GM12874 (cell line): ENCODE data around the gene SYNPR.
A peak's percentile ranks its signal among the peaks of the same experiment; 100 is the strongest.

Experiments
- TF ChIP-seq, protein P1 (sequence below): IDR thresholded peaks from 2 replicates; pipeline ENCODE4 v1.5.1; 2011; ENCODE audit warnings: low read depth, mild to moderate bottlenecking, control low read depth, low read length, moderate library complexity; ENCODE audit not compliant: insufficient read depth

Gene SYNPR

DNA sequence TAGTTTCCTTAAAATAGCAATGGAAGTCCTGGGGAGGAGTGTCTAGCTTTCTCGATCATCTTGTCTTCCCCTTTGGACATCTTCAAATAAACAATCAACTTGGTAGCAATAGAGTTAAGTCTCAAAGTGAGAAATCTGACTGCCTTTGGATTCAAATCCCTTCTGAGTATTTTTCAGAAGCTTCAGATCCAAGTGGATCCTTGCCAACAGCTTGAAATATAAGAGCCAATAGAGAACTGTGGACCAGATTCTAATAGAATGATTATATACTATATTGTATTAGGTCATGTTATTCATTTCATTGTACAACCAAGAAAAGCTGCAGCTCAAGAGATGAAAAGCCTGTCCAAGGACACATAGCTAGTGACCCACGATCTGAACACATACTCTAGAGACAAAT is 60.2 kb downstream of the SYNPR start:
- TF ChIP-seq, protein P1, sequence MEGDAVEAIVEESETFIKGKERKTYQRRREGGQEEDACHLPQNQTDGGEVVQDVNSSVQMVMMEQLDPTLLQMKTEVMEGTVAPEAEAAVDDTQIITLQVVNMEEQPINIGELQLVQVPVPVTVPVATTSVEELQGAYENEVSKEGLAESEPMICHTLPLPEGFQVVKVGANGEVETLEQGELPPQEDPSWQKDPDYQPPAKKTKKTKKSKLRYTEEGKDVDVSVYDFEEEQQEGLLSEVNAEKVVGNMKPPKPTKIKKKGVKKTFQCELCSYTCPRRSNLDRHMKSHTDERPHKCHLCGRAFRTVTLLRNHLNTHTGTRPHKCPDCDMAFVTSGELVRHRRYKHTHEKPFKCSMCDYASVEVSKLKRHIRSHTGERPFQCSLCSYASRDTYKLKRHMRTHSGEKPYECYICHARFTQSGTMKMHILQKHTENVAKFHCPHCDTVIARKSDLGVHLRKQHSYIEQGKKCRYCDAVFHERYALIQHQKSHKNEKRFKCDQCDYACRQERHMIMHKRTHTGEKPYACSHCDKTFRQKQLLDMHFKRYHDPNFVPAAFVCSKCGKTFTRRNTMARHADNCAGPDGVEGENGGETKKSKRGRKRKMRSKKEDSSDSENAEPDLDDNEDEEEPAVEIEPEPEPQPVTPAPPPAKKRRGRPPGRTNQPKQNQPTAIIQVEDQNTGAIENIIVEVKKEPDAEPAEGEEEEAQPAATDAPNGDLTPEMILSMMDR, result no peak

DNA sequence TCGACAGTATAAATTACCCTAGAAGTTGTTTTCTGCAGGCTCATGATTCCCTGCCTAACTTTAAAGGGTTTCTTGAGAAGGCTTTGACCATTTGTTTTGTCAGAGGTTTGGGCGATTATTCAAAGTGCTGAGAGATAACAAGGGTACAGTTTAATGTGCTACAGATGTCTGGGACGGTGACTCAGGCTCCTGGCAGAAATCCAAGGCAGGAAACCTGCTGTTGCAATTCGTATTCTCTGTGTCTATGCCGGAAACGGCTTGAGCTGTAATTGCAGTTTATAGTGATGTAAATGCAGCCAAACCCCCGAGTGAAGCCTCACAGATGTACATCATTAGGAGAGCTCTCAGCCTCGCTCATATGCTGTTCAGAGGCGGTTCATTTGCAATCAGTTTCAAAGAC is 65.6 kb downstream of the SYNPR start:
- TF ChIP-seq, protein P1, result no peak

DNA sequence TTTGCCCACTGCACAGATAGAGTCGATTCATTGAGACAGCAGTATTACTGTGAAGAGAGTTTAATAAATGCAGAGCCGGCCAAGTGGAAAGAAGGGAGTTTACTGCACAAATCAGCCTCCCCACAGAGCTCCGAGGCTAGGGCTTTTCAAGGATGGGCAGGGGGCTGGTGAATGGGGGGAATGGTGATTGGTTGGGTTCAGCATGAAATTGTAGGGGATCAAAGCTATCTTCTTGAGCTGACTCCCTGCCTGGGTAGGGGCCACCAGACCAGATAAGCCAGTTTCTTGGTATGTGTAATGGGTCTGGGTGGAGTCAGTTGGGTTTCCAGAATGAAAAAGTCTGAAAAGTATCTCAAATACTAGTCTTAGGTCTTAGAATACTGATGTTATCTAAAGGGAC is 66.6 kb downstream of the SYNPR start:
- TF ChIP-seq, protein P1, result no peak

DNA sequence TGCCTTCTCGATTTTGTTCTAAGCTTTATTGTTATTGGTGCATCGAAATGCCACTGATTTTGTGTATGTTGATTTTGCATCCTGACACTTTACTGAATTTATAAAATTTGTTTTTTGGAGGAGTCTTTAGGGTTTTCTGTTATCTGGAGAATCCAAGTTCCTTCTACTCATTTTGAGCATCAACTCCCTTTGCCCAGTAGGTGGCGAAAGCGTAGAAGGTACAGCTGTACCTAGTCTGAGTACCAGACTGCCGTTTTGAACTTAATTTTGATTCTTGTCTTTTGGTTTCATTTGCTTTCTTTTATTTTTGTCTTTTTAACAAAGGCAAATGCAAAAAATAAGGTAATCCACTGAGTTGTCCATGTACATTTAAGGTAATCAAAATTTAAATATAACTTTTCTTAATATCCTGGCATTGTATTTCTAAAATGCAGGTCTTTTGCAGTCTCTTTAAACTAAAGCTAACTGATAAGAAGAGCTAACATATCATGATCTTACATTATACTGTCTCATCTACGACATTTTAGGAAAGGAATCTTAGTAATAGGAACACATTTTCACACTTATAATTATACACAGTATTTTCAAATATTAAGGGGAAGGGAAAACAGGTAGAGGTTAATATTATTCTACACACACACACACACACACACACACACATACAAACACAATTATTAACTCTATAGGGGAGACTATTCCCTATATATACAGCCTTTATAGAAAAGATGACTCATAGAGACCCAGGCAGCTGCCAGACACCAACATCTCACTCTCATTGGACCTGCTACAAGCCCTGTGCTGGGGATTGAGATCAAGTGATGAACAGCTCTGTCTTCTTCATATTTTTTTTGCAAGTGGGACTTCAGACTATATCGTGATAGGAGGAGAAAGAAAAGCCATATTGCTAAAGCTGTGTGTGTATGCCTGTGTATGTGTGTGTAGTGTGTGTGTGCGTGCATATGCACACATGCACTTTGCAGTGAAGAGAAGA is 71.8 kb downstream of the SYNPR start:
- TF ChIP-seq, protein P1, result peak; percentile 71

DNA sequence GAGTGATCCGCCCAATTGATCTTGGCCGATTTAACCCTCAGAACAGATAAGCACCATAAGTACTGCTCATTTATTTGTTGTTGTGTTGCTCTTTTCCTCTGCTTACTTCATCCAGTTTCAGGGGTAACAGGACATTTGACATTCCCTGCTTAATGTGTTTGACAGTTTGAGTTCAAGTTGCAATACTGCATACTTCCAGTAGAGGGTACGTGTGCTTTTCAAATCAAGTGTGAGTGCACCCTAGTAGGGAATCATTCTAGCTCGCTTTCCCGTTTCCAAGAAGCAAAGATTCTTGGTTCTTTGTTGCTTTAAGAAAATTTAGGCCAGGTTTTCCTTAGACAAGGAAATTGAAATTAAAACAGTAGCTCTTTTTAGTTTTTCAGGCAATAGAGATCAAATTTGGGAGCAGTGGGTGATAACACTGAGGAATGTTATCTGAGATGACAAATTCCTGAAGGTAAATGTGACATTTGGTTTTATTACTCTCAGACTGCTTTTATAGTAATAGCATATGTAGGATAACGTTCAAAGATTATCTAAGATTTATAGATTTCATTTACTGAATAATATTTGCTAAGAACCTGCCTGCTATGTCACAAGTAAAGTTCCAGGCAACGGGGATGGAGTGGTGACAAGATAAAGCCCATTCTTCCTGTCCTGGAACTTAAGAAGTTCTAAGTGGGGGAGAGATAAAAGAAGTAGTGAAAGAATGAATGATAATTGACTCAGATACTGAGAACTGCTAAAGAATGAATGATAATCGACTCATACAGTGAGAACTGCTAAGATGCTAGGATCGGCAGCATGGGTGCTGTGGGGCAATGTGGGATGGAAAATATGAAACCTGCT is 73.3 kb downstream of the SYNPR start:
- TF ChIP-seq, protein P1, result peak; percentile 78

DNA sequence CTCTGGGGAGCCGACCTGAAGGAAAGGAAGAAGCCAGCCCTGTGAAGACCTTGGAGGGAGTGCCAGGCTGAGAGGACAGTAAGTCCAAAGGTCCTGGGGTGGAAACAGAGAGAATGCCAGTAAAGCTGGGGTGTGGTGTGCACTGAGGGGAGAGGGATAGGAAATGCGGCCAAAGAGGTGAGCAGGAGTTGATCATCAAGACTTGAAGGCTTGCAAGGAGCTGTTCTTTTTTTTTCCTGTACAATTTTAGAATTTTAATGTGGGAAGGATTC is 73.8 kb downstream of the SYNPR start:
- TF ChIP-seq, protein P1, result no peak

DNA sequence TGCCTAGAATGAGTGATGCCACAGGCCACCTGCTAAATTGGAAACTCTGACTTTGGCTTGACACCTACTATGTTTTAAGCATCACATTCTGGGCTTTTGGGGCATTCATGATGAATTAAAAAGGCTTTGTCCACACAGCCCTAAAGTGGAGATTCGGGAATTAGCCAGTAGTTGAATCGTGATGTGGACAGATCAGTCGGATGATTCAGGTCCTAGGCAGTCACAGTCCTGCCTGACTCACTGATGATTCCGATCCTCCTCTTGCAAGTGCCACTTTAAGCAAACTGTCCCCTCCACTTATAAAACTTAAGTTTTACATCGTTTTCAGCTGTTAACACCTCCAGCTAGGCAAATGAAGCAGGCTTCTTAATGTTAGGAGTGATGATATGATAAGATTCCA is 75.3 kb downstream of the SYNPR start:
- TF ChIP-seq, protein P1, result no peak
